ENCODE data around the gene PCDHGB2.
"Not testable (repeated sequence)": the region's sequence is repeated elsewhere in the genome, so short reads cannot be mapped to it uniquely, and the experiment has no call there.

The PCDHGB2 gene

GRCh38 chr5:141387557-141388311, 27.9 kb downstream of the PCDHGB2 start, which contains the start of gene PCDHGB4:
Gene PCDHGB4, plus strand, starts transcription at chr5:141387698. Its CDS starts 187 bp downstream, at chr5:141387885.
- DNase-seq = peak; percentile 39

- DNase-seq = no peak
These were observed 28.9 kb downstream of the PCDHGB2 start for GRCh38 chr5:141388661-141389060.

- DNase-seq = no peak
These were observed 29.6 kb downstream of the PCDHGB2 start for GRCh38 chr5:141389153-141390042.

- peak; percentile 21 for DNase-seq
These were observed 32.8 kb downstream of the PCDHGB2 start, which contains the start of gene PCDHGA8 for GRCh38 chr5:141392429-141393198. Gene PCDHGA8, plus strand, starts transcription at chr5:141392633. Its CDS starts 181 bp downstream, at chr5:141392814.

- DNase-seq = no peak
These were observed 33.5 kb downstream of the PCDHGB2 start for GRCh38 chr5:141393267-141393666.

- DNase-seq = not testable (repeated sequence)
These were observed 34.8 kb downstream of the PCDHGB2 start for GRCh38 chr5:141394401-141395187.

- DNase-seq = peak; percentile 56
These were observed 38.2 kb downstream of the PCDHGB2 start, which contains the start of gene PCDHGB5 for GRCh38 chr5:141397756-141398551. Gene PCDHGB5, plus strand, starts transcription at chr5:141397947. Its CDS starts 181 bp downstream, at chr5:141398128.

- DNase-seq = no peak
These were observed 38.8 kb downstream of the PCDHGB2 start for GRCh38 chr5:141398608-141399007.

- DNase-seq = no peak
These were observed 39.9 kb downstream of the PCDHGB2 start for GRCh38 chr5:141399555-141400258.

GRCh38 chr5:141402553-141403243, 42.9 kb downstream of the PCDHGB2 start, which contains the start of gene PCDHGA9:
Gene PCDHGA9, plus strand, starts transcription at chr5:141402778. Its CDS starts 175 bp downstream, at chr5:141402953.
- DNase-seq = peak; percentile 53

- no peak for DNase-seq
These were observed 43.6 kb downstream of the PCDHGB2 start for GRCh38 chr5:141403387-141403786.

- peak; percentile 21 for DNase-seq
These were observed 48.2 kb downstream of the PCDHGB2 start, which contains the start of gene PCDHGB6 for GRCh38 chr5:141407790-141408505. Gene PCDHGB6, plus strand, starts transcription at chr5:141408021. Its CDS starts 182 bp downstream, at chr5:141408203.

GRCh38 chr5:141409598-141410306, 50.0 kb downstream of the PCDHGB2 start:
- no peak for DNase-seq

GRCh38 chr5:141411575-141411974, 51.8 kb downstream of the PCDHGB2 start:
- no peak for DNase-seq
